Lower lobe of right lung (tissue), 2 donors: Measurements from ENCODE around the gene FUOM. TPM values are rescaled to one million over a fixed set of nuclear protein-coding genes. Genes with fewer than 3 reads are reported as not detected.

Source experiments
- ATAC-seq, 2 donors: fragments of 200-7000 bp; cut with Tn5 transposase; one replicate each; pipeline ENCODE4 v1.9.1; 2020 to 2022; ENCODE audit warnings: mild to moderate bottlenecking in 2 of 2, moderate library complexity in 2 of 2
- DNase-seq: peaks from one replicate; pipeline ENCODE4 v3.0.0-alpha.2; 2020
- H3K27ac ChIP-seq: fragments of 200-600 bp; one replicate; pipeline ENCODE4 v1.8.0; 2022
- H3K27me3 ChIP-seq: fragments of 200-600 bp; one replicate; pipeline ENCODE4 v1.8.0; 2022; ENCODE audit warnings: low read depth
- H3K36me3 ChIP-seq: fragments of 200-600 bp; one replicate; pipeline ENCODE4 v1.8.0; 2022; ENCODE audit warnings: mild to moderate bottlenecking
- H3K4me1 ChIP-seq: fragments of 200-600 bp; one replicate; pipeline ENCODE4 v1.8.0; 2022
- H3K4me3 ChIP-seq: fragments of 200-600 bp; one replicate; pipeline ENCODE4 v1.8.0; 2022; ENCODE audit warnings: mild to moderate bottlenecking
- H3K9me3 ChIP-seq: fragments of 200-600 bp; one replicate; pipeline ENCODE4 v1.8.0; 2022
- CTCF ChIP-seq: fragments of 200-600 bp; IDR thresholded peaks from one replicate; pipeline ENCODE4 v1.8.0; 2022; ENCODE audit warnings: antibody characterized with exemption, mild to moderate bottlenecking
- intact Hi-C: fragments of 100-400 bp; cut with DNase I; formaldehyde crosslinking; loops from one replicate; pipeline ENCODE4 v1.11.0; 2022
- total RNA-seq: library from RNA; stranded (reverse); fragmentation: NEBNext Ultra II Directional; extraction: Animal tissue kit (Norgen Biotek cat#: 25700); gene quantifications from one replicate; pipeline ENCODE4 v1.2.1, GENCODE V29; 2021
- donor health status: DM: no; HTN: yes; CAD: no; lungs with severe emphysema.

FUOM gene
- total RNA-seq, 1 donor from 2014 or later = 31.0 TPM

GRCh38 chr10:133313192-133313591 lies 44.6 kb downstream of the FUOM start:
- no peak overlapping the region for H3K4me3 ChIP-seq
- no peak for TF ChIP-seq CTCF

GRCh38 chr10:133312769-133313145 lies 45.1 kb downstream of the FUOM start:
- intact Hi-C loops = no loop called here

More at GRCh38 chr10:133313192-133313591, 44.6 kb downstream of the FUOM start:
- intact Hi-C loops = no loop called here
- no peaks in the 10 kb centered on the region for H3K9me3 ChIP-seq
- no peak overlapping the region for H3K27ac ChIP-seq
- H3K27me3 ChIP-seq = no peaks in the 10 kb centered on the region
- H3K4me1 ChIP-seq = peaks cover 7% of the 10 kb centered on the region
- DNase-seq (peak; percentile 24), ATAC-seq (no peak)
- peaks cover 40% of the 10 kb centered on the region for H3K36me3 ChIP-seq

GRCh38 chr10:133312016-133312768 lies 45.6 kb downstream of the FUOM start:
- Histone ChIP-seq H3K27ac (no peak overlapping the region), H3K4me3 (no peak overlapping the region), H3K9me3 (no peaks in the 10 kb centered on the region), H3K36me3 (peaks cover 40% of the 10 kb centered on the region), H3K27me3 (no peaks in the 10 kb centered on the region), H3K4me1 (peaks cover 15% of the 10 kb centered on the region)
- ATAC-seq (no peak), DNase-seq (peak; percentile 39)
- no peak for TF ChIP-seq CTCF
- intact Hi-C loops = no loop called here

More at GRCh38 chr10:133312769-133313145, 45.1 kb downstream of the FUOM start:
- no peak for TF ChIP-seq CTCF
- DNase-seq (peak; percentile 26), ATAC-seq (no peak)
- Histone ChIP-seq H3K27ac (no peak overlapping the region), H3K27me3 (no peaks in the 10 kb centered on the region), H3K4me1 (peaks cover 10% of the 10 kb centered on the region), H3K36me3 (peaks cover 40% of the 10 kb centered on the region), H3K4me3 (no peak overlapping the region), H3K9me3 (no peaks in the 10 kb centered on the region)

- intact Hi-C loops = no loop called here
- Histone ChIP-seq H3K27ac (no peak overlapping the region), H3K9me3 (no peaks in the 10 kb centered on the region), H3K4me1 (peaks cover 22% of the 10 kb centered on the region), H3K27me3 (no peaks in the 10 kb centered on the region), H3K4me3 (no peak overlapping the region), H3K36me3 (peaks cover 40% of the 10 kb centered on the region)
- ATAC-seq = no peak
- peak; percentile 11 for DNase-seq
- no peak for TF ChIP-seq CTCF
Observed at GRCh38 chr10:133311570-133311969, 46.2 kb downstream of the FUOM start.

GRCh38 chr10:133310789-133311188 lies 47.0 kb downstream of the FUOM start:
- peaks cover 28% of the 10 kb centered on the region for H3K4me1 ChIP-seq
- DNase-seq = no peak
- H3K27ac ChIP-seq = no peak overlapping the region
- no peak for ATAC-seq
- TF ChIP-seq CTCF = no peak
- intact Hi-C loops = no loop called here
- H3K36me3 ChIP-seq = peaks cover 40% of the 10 kb centered on the region
- no peak overlapping the region for H3K4me3 ChIP-seq
- no peaks in the 10 kb centered on the region for H3K9me3 ChIP-seq
- no peaks in the 10 kb centered on the region for H3K27me3 ChIP-seq
